ENCODE data around the gene GTF2A1L.
"Not testable (repeated sequence)": the region's sequence is repeated elsewhere in the genome, so short reads cannot be mapped to it uniquely, and the experiment has no call there.

The GTF2A1L gene, protein sequence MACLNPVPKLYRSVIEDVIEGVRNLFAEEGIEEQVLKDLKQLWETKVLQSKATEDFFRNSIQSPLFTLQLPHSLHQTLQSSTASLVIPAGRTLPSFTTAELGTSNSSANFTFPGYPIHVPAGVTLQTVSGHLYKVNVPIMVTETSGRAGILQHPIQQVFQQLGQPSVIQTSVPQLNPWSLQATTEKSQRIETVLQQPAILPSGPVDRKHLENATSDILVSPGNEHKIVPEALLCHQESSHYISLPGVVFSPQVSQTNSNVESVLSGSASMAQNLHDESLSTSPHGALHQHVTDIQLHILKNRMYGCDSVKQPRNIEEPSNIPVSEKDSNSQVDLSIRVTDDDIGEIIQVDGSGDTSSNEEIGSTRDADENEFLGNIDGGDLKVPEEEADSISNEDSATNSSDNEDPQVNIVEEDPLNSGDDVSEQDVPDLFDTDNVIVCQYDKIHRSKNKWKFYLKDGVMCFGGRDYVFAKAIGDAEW
- 0 reads per million in 3 experiments for total RNA-seq

DNA sequence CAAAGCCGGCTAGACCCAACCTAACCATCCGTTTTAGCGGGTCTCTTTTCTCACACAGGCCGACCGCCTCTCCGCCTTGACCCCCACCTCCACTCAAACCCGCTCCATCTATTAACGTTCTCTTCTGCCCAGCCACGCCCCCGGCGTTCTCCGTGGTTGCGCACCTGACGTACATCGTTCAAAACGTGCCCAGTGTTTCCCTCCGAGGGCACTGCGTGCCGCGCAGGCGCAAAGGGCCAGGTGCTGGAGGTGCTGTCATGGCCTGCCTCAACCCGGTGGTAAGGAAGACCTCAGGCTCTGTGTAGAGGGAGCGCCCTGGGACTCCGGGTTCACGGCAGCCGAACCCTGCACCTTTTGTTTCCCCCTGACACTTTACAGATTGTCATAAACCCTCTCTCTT lies at the start of gene GTF2A1L:
TSS of gene GTF2A1L (plus strand) at position 239 of the 400 bp plus-strand sequence. CDS start at position 258, 19 bp downstream.
- no peak for DNase-seq

DNA sequence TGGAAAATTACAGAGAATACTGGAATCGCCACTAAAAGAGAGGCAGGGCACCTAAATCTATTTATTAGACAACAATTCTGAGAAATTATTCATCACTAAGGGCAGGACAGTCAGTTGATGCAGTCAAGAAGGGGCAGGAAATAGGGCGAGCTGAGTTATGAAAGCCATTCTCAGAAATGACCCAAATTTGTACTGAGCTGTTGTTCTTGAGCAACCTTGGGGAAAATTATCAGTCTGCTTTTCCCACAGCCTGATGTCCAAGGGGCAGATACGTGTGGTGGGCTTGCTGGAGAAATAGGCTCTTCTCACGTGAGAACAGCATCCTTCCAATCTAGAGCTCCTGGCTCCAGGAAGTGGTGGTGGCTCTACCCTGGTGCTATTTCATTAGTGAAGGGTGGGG lies 49.1 kb upstream of the GTF2A1L start:
- DNase-seq = no peak

DNA sequence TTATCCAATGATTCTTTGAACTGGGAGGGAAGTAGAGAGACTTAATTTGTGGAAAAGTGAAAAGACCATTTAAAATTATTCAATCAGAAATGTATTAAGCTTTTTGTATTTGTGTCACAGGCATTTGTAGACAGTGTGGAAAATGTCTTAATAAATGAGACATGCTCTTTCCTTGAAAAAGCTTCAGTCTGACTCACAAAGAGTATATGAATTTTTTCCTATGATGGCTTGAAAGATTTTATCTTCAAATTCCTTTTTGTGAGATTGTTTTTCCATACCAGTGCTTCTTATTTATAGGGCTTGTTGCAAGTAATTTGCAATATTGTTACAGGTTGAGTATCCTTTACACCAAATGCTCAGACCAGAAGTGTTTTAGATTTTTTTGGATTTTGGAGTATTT lies 48.2 kb upstream of the GTF2A1L start:
- DNase-seq = no peak

DNA sequence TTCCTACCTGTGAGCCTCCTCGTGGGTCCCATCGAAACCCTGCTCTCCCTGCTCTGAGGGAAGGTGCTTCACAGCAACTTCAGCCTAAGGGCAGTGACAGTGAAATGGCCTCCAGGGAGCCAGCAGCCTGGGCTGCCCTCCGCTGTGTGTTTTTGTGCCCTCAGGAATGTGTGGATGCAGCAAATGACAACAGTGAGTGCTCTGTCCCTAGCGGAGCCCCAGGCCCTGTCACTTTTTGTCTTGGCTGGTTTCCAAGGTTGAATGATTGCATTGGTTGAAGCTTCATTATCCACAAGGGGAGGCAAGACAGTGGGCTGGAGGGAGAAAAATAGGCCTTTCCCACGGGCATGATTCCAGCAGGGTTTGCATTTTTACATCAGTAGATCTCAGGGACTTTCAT lies 44.8 kb upstream of the GTF2A1L start:
- DNase-seq = no peak

DNA sequence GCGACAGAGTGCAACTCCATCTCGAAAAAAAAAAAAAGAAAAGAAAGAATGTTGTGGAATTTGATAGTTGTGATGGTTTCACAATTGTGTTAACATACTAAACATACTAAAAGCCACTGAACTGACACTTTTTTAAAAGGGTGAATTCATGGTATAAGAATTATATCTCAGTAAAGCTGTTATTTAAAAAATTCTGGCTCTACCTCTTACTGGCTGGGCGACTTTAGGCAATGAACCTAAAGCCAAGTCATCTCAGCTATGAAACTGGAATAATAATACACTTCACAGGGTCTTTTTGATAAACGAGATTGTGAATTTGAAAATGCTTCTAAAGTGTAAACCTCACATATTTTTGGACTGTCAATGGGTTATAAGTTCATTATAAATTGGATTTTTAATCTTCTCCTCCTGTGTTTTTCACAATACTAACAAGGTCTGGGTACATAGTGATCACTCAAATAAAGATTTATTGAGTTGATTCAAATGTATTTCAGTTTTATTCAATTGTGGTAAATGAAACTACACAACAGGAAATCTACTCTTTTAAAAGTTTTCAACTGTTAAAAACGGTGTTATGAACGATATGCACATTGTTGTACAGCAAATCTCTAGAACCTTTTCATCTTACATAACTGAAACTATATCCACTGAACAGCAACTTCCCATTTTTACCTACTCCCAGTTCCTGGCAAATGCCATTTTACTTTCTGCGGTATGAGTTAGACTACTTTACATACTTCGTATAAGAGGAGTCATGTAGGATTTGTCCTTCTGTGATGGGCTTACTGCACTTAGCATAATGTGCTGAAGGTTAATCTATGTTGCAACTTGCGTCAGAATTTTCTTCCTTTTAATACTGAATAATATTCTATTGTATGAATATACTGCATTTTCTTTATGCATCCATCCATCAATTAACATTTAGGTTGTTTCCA lies 43.0 kb upstream of the GTF2A1L start:
- no peak for DNase-seq

DNA sequence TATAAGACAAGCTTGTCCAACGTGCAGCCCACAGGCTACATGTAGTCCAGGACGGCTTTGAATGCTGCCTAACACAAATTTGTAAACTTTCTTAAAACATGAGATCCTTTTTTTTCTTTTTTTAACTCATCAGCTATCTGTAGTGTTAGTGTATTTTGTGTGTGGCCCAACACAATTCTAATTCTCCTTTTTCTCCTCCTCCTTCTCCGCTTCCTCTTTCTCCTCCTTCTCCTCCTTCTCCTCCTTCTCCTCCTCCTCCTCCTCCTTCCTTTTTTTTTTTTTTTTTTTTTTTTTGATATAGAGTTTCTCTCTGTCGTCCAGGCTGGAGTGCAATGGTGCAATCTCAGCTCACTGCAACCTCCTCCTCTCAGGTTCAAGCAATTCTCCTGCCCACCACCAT lies 39.3 kb upstream of the GTF2A1L start:
- no peak for DNase-seq

DNA sequence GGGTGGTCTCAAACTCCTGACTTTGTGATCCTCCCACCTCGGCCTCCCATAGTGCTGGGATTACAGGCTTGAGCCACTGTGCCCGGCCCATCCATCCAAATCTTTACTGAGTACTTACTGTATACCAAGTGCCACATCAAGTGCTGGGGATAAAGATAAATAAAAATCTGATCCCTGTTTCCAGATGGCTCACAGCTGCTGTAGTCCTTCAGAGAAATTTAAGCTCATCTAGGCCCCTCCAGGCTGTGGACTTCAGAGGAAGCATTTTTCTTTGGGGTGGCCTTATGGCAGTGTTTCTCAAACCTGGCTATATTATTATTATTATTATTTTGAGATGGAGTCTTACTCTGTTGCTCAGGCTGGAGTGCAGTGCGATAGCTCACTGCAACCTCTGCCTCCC lies 33.7 kb upstream of the GTF2A1L start:
- DNase-seq = no peak

DNA sequence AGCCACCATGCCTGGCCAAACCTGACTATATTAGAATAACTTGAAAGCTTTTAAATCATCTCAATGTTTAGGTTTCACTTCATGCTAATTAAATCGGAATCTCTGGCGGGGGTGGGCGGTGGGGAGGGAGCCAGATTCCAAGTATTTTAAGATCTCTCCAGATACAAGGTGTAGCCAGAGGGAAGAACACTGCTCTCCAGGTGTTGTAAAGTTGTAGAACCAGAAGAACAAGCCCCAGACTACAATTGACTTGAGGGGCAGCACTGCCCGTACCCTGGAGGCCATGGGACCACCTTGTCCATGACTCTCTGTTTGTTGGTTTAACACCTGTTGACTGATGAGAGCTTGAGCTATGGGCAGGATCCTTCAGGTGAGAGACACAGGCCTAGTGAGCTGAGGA lies 33.1 kb upstream of the GTF2A1L start:
- DNase-seq = no peak

DNA sequence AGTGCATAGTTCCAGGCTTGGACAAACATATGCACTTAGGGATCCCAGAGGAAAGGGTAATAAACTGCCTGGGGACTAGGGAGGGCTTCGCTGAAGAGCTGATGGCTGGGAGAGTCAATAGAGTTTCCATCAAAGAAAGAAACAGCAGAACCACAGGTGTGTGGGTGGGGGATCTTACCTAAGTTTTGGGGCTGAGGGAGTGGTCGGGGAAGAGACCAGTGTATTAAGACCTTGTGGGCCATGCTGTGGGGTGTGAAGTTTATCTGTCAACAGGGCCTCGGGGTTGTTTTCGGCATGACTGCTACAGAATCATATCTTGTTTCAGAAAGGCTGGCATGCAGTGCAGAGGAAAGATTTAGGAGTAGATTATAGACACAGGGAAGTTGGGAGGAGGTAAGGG lies 31.2 kb upstream of the GTF2A1L start:
- DNase-seq = no peak

DNA sequence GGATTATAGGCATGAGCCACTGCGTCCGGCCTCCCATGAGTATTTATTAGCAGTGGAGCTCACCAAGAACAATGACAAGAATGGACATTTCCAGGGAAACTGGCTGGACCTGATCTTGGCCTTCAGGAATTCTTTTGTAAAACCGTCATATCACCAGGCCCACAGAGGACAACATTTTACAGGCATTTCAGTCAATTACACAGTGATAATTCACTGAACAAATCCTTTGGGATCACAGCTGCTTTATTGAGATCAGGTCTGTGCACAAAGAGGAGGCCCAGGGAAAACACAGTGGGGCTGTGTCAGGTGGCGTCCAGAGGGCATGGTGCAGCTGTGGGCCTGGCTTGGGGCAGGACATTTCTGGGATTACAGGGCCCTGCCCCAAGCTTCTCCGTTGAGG lies 30.1 kb upstream of the GTF2A1L start:
- DNase-seq = no peak

DNA sequence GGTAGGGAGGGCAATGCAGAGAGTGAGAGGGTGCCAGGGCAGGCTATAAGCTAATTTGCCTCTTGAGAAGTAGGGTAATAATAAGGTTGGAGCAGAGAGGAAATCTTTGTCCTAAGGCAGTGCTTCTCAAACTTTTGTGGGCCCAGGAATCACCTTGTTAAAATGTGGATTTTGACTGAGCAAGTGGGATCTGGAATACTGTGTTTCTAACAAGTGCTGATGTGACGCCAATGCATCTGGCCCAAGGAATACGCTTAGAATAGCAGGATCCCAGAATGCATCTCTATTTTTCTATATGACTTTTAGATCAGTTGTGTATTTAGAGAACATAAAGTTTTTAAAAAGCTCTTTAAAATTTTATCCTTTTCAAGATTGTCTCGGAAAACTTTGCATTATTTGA lies 29.7 kb upstream of the GTF2A1L start:
- DNase-seq = no peak

DNA sequence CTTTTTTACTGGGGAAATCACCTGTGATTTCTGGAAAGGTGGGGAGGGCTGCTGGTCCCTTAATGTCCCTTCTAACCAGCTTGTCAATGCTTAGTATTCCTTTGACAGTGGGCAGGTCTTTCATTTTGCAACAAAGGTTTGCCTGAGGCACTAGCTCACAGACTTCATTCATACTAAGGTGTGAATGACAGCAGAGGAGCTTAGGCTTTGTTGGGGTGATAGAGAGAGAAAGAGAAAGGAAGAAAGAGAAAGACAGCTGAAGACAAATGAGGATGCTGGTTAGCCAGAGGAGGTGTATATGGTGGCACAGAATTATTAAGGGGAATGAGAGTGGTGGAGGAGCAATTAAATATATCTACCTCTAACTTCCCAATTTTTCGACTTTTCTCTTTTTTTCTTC lies 28.9 kb upstream of the GTF2A1L start:
- DNase-seq = no peak

DNA sequence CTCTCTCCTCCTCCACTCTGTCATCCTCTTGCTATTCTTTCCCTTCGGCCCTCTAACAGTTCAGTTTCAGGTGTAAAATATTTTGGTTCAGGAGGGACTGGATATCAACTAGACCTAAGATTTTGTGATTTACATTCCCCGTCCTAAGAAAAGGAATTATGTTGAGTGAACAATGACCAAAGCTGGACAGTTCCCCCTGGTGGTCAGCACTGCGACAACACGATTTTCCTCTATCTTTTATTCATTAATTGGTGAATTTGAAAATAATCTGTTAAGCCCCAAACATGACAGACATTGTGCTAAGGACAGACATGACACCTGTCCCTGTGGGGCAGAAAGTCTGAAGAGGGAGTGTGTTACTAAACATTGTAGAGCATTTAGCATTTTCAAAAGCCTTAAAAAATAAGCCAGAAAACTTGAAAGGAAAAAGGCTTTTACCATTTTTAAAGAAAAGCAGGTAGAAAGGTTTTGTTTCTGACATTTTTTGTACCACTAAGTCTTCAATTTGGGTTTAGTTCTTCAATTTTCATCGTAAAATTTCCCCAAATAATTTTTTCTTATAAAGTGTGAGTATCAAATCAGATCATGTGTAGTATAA lies 28.4 kb upstream of the GTF2A1L start:
- DNase-seq = no peak

DNA sequence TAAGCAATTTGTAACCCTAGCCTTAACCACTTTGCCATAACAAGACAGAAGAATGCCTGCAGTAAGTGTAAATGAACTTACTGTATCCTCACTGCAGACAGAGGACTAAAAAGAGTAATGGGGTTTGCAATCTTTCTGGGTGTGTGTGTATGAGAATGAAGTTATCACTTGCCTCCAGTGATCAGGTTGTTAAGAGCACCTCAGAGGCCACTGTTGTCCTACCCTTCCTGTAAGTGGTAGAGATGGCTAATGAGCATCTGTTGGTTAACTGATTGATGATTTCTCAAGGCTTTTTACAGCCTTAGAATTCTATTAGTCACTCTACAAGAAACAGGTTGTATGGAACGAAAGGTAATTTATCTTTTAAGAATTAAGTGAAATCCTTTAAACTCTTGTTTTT lies 27.6 kb upstream of the GTF2A1L start:
- DNase-seq = no peak

DNA sequence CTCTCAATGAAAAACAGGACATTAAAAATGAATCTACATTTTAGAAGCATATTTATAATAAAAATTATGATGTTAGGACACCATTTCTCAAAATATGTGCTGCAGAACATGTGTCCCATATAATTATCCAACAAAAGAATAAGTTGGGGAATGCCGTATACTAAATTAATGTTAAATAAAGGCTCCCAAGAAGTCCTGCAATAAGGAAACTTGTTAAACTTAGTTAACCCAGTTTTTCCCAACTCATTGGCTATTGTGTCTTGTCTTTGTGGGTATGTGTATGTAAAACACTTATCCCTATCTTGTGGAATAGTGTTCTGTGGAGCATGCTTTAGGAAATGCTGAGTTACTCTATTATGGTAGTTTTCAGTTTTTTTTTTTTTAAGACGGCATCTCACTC lies 25.6 kb upstream of the GTF2A1L start:
- DNase-seq = no peak

DNA sequence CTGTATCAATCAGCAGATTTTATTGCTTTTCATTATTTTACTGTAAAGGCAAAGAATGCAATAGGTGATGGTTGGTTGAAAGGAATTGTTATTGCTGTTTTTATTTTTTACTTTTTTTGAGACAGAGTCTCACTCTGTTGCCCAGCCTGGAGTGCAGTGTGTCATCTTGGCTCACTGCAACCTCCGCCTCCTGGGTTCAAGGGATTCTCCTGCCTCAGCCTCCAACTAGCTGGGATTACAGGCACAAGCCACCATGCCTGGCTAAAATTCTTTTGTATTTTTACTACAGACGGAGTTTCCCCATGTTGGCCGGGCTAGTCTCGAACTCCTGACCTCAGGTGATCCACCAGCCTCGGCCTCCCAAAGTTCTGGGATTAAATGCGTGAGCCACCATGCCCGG lies 20.9 kb upstream of the GTF2A1L start:
- not testable (repeated sequence) for DNase-seq

DNA sequence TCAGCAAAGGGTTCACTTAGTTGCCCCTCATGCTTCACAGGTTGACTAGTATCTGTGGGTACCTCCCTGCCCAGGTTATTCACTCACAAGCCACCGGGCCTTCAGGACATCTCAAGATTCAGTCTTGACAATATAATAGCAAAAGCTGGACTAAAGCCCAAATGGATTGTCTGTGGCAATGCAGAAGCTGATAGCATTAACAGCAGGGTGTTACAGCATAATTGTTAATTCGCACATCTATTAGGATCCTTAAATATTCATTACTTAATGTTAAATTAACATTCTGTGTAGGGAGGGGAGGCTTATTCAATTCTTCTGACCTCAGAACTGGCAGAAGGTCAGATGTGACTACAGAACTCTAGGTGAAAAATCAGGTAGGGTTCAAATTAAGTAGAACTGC lies 20.2 kb upstream of the GTF2A1L start:
- no peak for DNase-seq

DNA sequence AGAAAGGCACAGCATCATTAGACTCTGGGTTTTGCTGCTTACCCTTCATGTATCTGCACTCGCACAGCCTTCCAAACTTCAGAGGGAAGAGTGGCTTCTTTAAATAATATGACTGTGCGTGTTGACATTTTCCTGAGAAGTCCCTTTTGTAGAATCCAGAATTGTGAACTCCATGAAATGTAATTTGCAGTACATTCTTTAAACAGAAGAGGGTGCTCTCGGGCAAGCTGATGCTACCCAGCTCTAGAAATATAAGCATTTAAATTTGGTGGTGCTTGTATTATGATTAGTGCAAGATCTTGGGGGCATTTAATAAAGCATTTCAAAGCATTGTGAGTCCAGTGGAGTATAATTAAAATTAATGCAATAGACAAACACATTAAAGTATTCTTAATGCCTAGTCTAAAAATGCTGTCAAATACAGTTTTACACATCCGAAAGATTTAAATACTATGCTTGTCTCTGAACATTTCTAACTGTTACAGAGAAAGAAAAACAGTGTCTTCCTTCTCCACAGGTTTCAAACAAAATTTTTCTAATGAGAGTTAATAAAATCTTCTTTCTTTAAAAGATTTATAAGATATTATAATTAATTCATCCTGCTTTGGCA lies 17.3 kb upstream of the GTF2A1L start:
- DNase-seq = no peak

DNA sequence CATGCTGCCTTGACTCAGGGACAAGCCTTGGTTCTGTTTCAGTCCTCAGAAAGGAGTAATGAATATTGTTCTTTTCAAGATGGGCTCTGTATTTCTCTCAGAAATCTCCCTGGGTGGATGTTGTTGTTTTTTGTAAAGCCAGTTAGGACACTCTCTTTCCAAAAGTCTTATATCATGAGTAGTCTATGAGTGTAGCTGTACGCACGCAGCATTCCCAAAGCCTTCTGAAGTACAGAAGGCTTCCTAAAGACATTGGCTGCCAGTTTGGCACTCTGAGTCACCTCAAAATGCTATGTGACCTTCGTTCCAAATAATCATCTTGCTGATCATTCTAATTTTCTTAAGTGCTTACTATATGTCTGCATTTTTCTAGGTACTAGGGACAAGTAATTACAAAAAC lies 16.7 kb upstream of the GTF2A1L start:
- DNase-seq = no peak

DNA sequence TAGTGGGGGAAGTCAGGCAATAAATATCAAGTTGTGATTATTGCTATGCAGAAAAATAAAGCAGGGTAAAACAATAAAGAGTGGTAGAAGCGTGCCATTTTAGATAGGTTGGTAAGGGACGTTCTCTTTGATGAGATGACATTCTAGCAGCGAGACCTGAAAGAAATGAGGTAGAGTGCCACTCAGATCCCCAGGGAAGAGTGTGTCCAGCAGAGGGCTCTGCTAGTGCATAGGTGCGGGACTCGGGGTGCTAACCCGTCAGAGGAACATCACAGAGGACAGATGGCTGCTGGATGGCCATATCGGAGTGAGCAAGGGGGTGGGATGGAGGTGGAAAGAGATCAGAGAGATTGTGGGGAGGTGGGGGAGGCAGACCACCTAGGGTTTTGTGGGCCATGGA lies 16.3 kb upstream of the GTF2A1L start:
- no peak for DNase-seq

DNA sequence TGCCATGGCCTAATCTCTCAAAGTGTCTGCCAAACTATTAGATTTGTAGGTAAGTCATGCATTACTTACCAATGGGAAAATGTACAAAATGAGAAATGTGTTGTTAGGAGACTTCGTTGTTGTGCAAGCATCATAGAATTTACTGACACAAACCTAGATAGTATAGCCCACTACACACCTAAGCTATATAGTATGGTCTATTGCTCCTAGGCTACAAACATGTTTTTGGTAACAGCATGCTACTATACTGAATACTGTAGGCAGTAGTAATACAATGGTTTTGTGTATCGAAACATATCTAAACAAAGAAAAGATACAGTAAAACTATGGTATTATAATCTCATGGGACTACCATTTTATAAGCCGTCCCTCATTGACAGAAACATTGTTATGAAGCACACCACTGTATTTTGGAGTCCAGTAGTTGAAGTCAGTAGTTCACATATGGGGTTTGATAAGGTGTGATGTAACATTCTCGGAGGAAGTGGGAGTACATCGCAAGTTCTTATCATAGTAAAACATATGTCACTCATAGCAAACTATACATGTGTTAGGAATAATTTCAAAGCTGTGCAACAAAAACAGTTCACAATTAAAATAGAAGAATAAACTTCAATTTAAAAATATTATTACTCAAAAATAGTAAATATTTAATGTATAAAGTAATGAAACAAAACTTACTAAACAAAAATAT lies 12.0 kb upstream of the GTF2A1L start:
- no peak for DNase-seq

DNA sequence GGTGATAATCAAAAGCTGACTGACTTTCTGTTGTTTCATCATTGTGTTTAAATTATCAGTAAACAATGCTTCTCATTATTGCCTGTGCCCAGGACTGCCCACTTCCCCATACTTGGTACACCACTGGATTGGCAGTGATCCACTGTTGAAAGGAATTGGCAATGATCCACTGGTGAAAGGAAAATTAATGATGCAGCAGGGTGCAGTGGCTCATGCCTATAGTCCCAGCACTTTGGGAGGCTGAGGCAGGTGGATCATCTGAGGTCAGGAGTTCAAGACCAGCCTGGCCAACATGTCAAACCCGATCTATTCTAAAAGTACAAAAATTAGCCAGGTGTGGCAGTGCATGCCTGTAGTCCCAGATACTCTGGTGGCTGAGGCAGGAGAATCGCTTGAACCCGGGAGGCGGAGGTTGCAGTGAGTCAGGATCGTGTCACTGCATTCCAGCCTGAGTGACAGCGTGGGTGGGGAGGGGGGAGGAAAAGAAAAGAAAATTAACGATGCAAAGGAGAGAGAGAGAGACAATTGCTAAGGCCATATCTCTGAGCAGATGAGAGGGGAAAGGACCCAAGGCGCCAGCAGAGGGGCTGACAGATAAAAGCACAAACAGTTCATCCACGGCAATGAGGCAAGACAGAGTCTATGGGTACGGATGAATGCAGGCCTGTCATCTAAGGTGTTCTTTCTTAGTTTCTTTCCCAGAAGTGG lies 10.2 kb upstream of the GTF2A1L start:
- no peak for DNase-seq

Measured in central memory CD4-positive, alpha-beta T cell (primary cell).